Measurements from ENCODE around the gene CD300C.
A peak's percentile ranks its signal among the peaks of the same experiment; 100 is the strongest.
"Not testable (repeated sequence)": the region's sequence is repeated elsewhere in the genome, so short reads cannot be mapped to it uniquely, and the experiment has no call there.

CD300C gene

GRCh38 chr17:74513987-74514631 lies 31.8 kb downstream of the CD300C start:
- DNase-seq (ENCODE audit: low read depth in 2 of 2) = no peak

GRCh38 chr17:74512624-74513091 lies 33.3 kb downstream of the CD300C start:
- no peak for DNase-seq (ENCODE audit: low read depth in 2 of 2)

GRCh38 chr17:74512036-74512435 lies 33.9 kb downstream of the CD300C start:
- no peak for DNase-seq (ENCODE audit: low read depth in 2 of 2)

- no peak for DNase-seq (ENCODE audit: low read depth in 2 of 2)
These were observed 37.8 kb downstream of the CD300C start for GRCh38 chr17:74508156-74508555.

GRCh38 chr17:74503949-74504348 lies 42.0 kb downstream of the CD300C start:
- not testable (repeated sequence) for DNase-seq (ENCODE audit: low read depth in 2 of 2)

GRCh38 chr17:74502861-74503260 lies 43.1 kb downstream of the CD300C start:
- no peak for DNase-seq (ENCODE audit: low read depth in 2 of 2)

GRCh38 chr17:74499992-74500391 lies 45.9 kb downstream of the CD300C start:
- DNase-seq (ENCODE audit: low read depth in 2 of 2) = no peak

- no peak for DNase-seq (ENCODE audit: low read depth in 2 of 2)
These were observed 48.4 kb downstream of the CD300C start for GRCh38 chr17:74497471-74497870.

GRCh38 chr17:74493331-74493833 lies 52.5 kb downstream of the CD300C start:
- DNase-seq (ENCODE audit: low read depth in 2 of 2) = peak; percentile 55 to 57

GRCh38 chr17:74491626-74492025 lies 54.3 kb downstream of the CD300C start:
- no peak for DNase-seq (ENCODE audit: low read depth in 2 of 2)
